ENCODE results near the gene SOD1.

DNA sequence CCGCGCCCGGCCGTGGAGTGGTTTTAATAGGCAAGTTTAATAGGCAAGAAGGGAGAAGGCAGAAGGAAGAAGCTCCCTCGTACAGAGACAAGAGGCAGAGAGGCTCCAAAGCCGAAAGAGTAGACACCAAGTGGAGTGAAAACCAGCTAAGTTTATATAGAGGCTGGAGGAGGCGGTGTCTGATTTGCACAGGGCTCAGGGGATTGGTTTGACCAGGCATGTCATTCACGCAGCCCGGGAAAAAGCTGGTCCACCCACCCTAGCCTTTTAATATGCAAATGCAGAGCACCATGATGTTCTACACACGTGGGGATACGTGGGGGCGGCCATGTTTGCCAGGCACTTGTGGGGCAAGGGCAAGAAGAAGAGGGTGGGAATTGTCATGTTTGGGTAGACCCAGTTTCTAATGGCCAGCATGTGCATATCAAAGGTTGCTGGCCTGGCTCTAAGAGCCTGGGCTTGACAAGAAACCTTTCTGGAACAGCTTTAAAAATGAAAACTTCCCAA lies 18.0 kb upstream of the SOD1 start:
- TF ChIP-seq, protein P1, sequence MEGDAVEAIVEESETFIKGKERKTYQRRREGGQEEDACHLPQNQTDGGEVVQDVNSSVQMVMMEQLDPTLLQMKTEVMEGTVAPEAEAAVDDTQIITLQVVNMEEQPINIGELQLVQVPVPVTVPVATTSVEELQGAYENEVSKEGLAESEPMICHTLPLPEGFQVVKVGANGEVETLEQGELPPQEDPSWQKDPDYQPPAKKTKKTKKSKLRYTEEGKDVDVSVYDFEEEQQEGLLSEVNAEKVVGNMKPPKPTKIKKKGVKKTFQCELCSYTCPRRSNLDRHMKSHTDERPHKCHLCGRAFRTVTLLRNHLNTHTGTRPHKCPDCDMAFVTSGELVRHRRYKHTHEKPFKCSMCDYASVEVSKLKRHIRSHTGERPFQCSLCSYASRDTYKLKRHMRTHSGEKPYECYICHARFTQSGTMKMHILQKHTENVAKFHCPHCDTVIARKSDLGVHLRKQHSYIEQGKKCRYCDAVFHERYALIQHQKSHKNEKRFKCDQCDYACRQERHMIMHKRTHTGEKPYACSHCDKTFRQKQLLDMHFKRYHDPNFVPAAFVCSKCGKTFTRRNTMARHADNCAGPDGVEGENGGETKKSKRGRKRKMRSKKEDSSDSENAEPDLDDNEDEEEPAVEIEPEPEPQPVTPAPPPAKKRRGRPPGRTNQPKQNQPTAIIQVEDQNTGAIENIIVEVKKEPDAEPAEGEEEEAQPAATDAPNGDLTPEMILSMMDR (IDR thresholded peaks at IDR 0.05): no peak
- TF ChIP-seq POLR2A (IDR thresholded peaks at IDR 0.05) (no peak), EP300 (IDR thresholded peaks at IDR 0.05) (no peak)

All from tibial nerve (tissue), 4 donors.